GM18858 (cell line): ENCODE measurements around the gene OR51L1.

Experiments
- ATAC-seq: cut with Tn5 transposase; IDR thresholded peaks from one replicate; pipeline ENCODE4 v1.9.1; 2021; ENCODE audit not compliant: unreplicated experiment

Gene OR51L1

DNA sequence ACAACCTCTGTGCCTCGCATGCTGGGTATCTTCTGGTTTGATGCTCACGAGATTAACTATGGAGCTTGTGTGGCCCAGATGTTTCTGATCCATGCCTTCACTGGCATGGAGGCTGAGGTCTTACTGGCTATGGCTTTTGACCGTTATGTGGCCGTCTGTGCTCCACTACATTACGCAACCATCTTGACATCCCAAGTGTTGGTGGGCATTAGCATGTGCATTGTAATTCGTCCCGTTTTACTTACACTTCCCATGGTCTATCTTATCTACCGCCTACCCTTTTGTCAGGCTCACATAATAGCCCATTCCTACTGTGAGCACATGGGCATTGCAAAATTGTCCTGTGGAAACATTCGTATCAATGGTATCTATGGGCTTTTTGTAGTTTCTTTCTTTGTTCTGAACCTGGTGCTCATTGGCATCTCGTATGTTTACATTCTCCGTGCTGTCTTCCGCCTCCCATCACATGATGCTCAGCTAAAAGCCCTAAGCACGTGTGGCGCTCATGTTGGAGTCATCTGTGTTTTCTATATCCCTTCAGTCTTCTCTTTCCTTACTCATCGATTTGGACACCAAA lies 52.2 kb downstream of the OR51L1 start:
- ATAC-seq, result no peak
